ENCODE measurements around the gene TMOD1.

The TMOD1 gene

DNA sequence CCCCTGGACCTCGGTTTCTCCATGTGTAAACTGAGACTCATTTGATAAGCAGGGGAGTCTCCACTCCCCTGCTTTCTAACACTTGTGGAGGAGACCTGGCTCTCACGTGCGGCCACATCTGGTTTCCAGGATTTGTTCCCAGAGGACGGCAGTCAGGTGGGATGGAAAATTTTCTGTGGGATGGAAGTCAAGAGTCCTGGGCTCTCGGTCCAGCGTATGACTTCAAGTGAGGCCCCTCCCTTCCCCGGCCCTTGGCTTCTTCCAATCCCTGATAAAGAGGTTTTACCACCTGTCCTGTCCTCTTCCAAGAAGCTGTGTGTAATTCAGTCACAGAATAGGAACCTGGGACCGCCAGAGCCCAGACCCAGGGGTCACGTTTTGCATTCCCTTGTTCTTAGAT, 35.0 kb downstream of the TMOD1 start:
- Histone ChIP-seq H3K4me2 (ENCODE audit: low read length, poor library complexity, severe bottlenecking) (no peak overlapping the region), H2AK5ac (ENCODE audit: low read length, severe bottlenecking) (no peak overlapping the region), H3K36me3 (ENCODE audit: control insufficient read depth in 1 of 2, insufficient read depth in 2 of 2, low read depth in 1 of 2, low read length in 2 of 2) (no peaks in the 10 kb centered on the region), H2BK12ac (ENCODE audit: low read length in 2 of 2) (no peak overlapping the region), H3K18ac (ENCODE audit: low read depth in 1 of 2, low read length in 2 of 2) (no peak overlapping the region), H3K9ac (ENCODE audit: low read length) (no peak overlapping the region), H4K8ac (ENCODE audit: low read length) (no peak overlapping the region), H4K91ac (ENCODE audit: low read length) (no peak overlapping the region), H3K23ac (ENCODE audit: low read length in 2 of 2) (no peak overlapping the region), H3K4me1 (ENCODE audit: control insufficient read depth, insufficient read depth, low read depth, low read length) (no peaks in the 10 kb centered on the region), H2BK120ac (ENCODE audit: low read depth, low read length) (no peak overlapping the region), H3K79me1 (replicated peaks; ENCODE audit: low read length, poor library complexity, severe bottlenecking) (no peaks in the 10 kb centered on the region), H3K4ac (ENCODE audit: low read depth in 1 of 2, low read length in 2 of 2) (no peak overlapping the region), H3K9me3 (ENCODE audit: control insufficient read depth, low read length) (peaks cover 13% of the 10 kb centered on the region), H3K27ac (ENCODE audit: low read length, poor library complexity, severe bottlenecking) (no peak overlapping the region), H2BK15ac (ENCODE audit: low read depth, poor library complexity, severe bottlenecking) (no peak overlapping the region), H3K14ac (ENCODE audit: low read length in 2 of 2) (no peak overlapping the region), H3K4me3 (ENCODE audit: insufficient read depth in 1 of 2, low read depth in 1 of 2, low read length in 2 of 2) (no peak overlapping the region), H3K27me3 (ENCODE audit: control insufficient read depth in 1 of 2, insufficient read depth in 1 of 2, low read length in 2 of 2) (peaks cover 3 to 14% of the 10 kb centered on the region in 2 experiments), H2BK5ac (ENCODE audit: low read depth, low read length, poor library complexity, severe bottlenecking) (no peak overlapping the region), H2AFZ (ENCODE audit: low read depth, low read length) (no peak overlapping the region)
- DNase-seq, result no peak
- WGBS, result 94% methylated on average over 9 of the region's 9 CpGs

DNA sequence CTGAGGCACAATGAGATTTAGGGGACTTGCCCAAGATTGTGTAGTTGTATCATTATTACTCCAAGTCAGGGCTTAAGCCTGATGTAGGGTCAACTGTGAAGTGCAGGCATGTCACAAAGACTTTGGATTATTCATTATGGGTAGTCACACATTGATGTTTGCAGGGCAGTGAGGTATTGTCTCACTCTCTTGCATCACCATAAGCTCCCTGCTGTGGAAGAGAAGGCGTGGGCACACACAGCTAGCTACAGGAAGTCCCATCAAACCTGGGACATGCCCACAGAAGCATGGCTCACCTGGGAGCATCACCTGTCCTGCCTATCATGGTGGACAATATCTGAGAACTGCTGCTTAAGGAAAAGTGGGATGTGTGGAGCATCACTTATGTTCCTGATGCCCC, 42.1 kb downstream of the TMOD1 start:
- no peak overlapping the region for H3K4me2 ChIP-seq (ENCODE audit: low read length, poor library complexity, severe bottlenecking)
- WGBS, result 62% methylated on average over 1 of the region's 1 CpG
- H3K9ac ChIP-seq (ENCODE audit: low read length), result no peak overlapping the region
- no peak overlapping the region for H3K23ac ChIP-seq (ENCODE audit: low read length in 2 of 2)
- H3K36me3 ChIP-seq (ENCODE audit: control insufficient read depth in 1 of 2, insufficient read depth in 2 of 2, low read depth in 1 of 2, low read length in 2 of 2), result no peaks in the 10 kb centered on the region
- peaks cover 3 to 6% of the 10 kb centered on the region in 2 experiments for H3K27me3 ChIP-seq (ENCODE audit: control insufficient read depth in 1 of 2, insufficient read depth in 1 of 2, low read length in 2 of 2)
- H3K4ac ChIP-seq (ENCODE audit: low read depth in 1 of 2, low read length in 2 of 2), result no peak overlapping the region
- H4K91ac ChIP-seq (ENCODE audit: low read length), result no peak overlapping the region
- H3K4me1 ChIP-seq (ENCODE audit: control insufficient read depth, insufficient read depth, low read depth, low read length), result no peaks in the 10 kb centered on the region
- no peak overlapping the region for H2BK120ac ChIP-seq (ENCODE audit: low read depth, low read length)
- H3K79me1 ChIP-seq (replicated peaks; ENCODE audit: low read length, poor library complexity, severe bottlenecking), result no peaks in the 10 kb centered on the region
- H3K4me3 ChIP-seq (ENCODE audit: insufficient read depth in 1 of 2, low read depth in 1 of 2, low read length in 2 of 2), result no peak overlapping the region
- DNase-seq, result no peak
- no peak overlapping the region for H2AK5ac ChIP-seq (ENCODE audit: low read length, severe bottlenecking)
- no peak overlapping the region for H2BK5ac ChIP-seq (ENCODE audit: low read depth, low read length, poor library complexity, severe bottlenecking)
- no peak overlapping the region for H2AFZ ChIP-seq (ENCODE audit: low read depth, low read length)
- no peak overlapping the region for H2BK12ac ChIP-seq (ENCODE audit: low read length in 2 of 2)
- no peaks in the 10 kb centered on the region for H3K9me3 ChIP-seq (ENCODE audit: control insufficient read depth, low read length)
- no peak overlapping the region for H4K8ac ChIP-seq (ENCODE audit: low read length)
- H3K18ac ChIP-seq (ENCODE audit: low read depth in 1 of 2, low read length in 2 of 2), result no peak overlapping the region
- no peak overlapping the region for H3K27ac ChIP-seq (ENCODE audit: low read length, poor library complexity, severe bottlenecking)
- H2BK15ac ChIP-seq (ENCODE audit: low read depth, poor library complexity, severe bottlenecking), result no peak overlapping the region
- no peak overlapping the region for H3K14ac ChIP-seq (ENCODE audit: low read length in 2 of 2)

GRCh38 chr9:97545486-97545885, 44.0 kb downstream of the TMOD1 start:
- H3K4me2 ChIP-seq (ENCODE audit: low read length, poor library complexity, severe bottlenecking), result no peak overlapping the region
- no peaks in the 10 kb centered on the region for H3K79me1 ChIP-seq (replicated peaks; ENCODE audit: low read length, poor library complexity, severe bottlenecking)
- H3K27ac ChIP-seq (ENCODE audit: low read length, poor library complexity, severe bottlenecking), result no peak overlapping the region
- H2BK12ac ChIP-seq (ENCODE audit: low read length in 2 of 2), result no peak overlapping the region
- H3K36me3 ChIP-seq (ENCODE audit: control insufficient read depth in 1 of 2, insufficient read depth in 2 of 2, low read depth in 1 of 2, low read length in 2 of 2), result no peaks in the 10 kb centered on the region
- no peak overlapping the region for H3K9ac ChIP-seq (ENCODE audit: low read length)
- H2AFZ ChIP-seq (ENCODE audit: low read depth, low read length), result no peak overlapping the region
- H2BK120ac ChIP-seq (ENCODE audit: low read depth, low read length), result no peak overlapping the region
- H3K18ac ChIP-seq (ENCODE audit: low read depth in 1 of 2, low read length in 2 of 2), result no peak overlapping the region
- H3K23ac ChIP-seq (ENCODE audit: low read length in 2 of 2), result no peak overlapping the region
- no peak overlapping the region for H4K8ac ChIP-seq (ENCODE audit: low read length)
- no peak overlapping the region for H2BK5ac ChIP-seq (ENCODE audit: low read depth, low read length, poor library complexity, severe bottlenecking)
- no peak overlapping the region for H3K4ac ChIP-seq (ENCODE audit: low read depth in 1 of 2, low read length in 2 of 2)
- no peak overlapping the region for H3K4me3 ChIP-seq (ENCODE audit: insufficient read depth in 1 of 2, low read depth in 1 of 2, low read length in 2 of 2)
- H3K4me1 ChIP-seq (ENCODE audit: control insufficient read depth, insufficient read depth, low read depth, low read length), result no peaks in the 10 kb centered on the region
- no peak for DNase-seq
- no peak overlapping the region for H3K14ac ChIP-seq (ENCODE audit: low read length in 2 of 2)
- H2AK5ac ChIP-seq (ENCODE audit: low read length, severe bottlenecking), result no peak overlapping the region
- WGBS, result 77% methylated on average over 8 of the region's 8 CpGs
- H2BK15ac ChIP-seq (ENCODE audit: low read depth, poor library complexity, severe bottlenecking), result no peak overlapping the region
- H3K9me3 ChIP-seq (ENCODE audit: control insufficient read depth, low read length), result no peaks in the 10 kb centered on the region
- H4K91ac ChIP-seq (ENCODE audit: low read length), result no peak overlapping the region
- peaks cover 3 to 8% of the 10 kb centered on the region in 2 experiments for H3K27me3 ChIP-seq (ENCODE audit: control insufficient read depth in 1 of 2, insufficient read depth in 1 of 2, low read length in 2 of 2)

DNA sequence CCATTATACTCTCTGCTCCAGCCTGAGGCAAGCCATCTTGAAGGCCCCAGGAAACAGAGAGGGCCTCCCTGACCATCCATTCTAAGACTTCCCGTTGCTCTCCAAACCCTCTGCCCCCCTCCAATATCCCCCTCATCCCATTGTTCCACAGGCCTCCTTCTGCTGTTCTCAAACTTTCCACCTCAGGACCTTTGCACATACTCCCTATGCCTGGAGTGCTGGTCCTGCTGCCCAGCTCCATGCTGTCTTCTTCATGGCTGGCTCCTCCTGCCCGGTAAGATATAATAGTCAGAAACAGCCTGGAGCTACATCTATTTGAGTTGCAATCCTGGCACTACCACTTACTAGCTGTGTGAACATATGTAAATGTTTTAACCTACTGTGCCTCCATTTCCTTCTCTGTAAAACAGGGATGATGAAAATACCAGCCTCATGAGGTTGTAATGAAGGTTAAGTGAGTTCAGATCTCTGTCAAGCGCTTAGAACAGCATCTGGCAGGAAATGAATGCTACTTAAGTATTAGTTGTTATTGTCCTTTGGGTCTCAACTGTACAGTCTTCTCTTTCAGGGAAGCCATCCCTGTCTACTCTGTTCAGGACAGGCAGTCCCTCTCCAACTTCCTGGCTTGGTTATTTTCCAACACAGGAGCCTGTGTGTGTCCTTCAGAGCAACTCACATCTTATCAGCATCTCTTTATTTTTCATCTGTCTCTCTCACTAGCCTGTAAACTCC, 45.8 kb downstream of the TMOD1 start:
- Histone ChIP-seq H3K9me3 (ENCODE audit: control insufficient read depth, low read length) (no peaks in the 10 kb centered on the region), H3K36me3 (ENCODE audit: control insufficient read depth in 1 of 2, insufficient read depth in 2 of 2, low read depth in 1 of 2, low read length in 2 of 2) (no peaks in the 10 kb centered on the region), H4K91ac (ENCODE audit: low read length) (no peak overlapping the region)

More for the DNA sequence above, 45.8 kb downstream of the TMOD1 start:
- peaks cover 3 to 8% of the 10 kb centered on the region in 2 experiments for H3K27me3 ChIP-seq (ENCODE audit: control insufficient read depth in 1 of 2, insufficient read depth in 1 of 2, low read length in 2 of 2)
- H3K4ac ChIP-seq (ENCODE audit: low read depth in 1 of 2, low read length in 2 of 2), result no peak overlapping the region
- no peak overlapping the region for H2BK12ac ChIP-seq (ENCODE audit: low read length in 2 of 2)
- no peak overlapping the region for H3K27ac ChIP-seq (ENCODE audit: low read length, poor library complexity, severe bottlenecking)
- H2BK5ac ChIP-seq (ENCODE audit: low read depth, low read length, poor library complexity, severe bottlenecking), result no peak overlapping the region
- no peak for DNase-seq
- no peak overlapping the region for H2BK120ac ChIP-seq (ENCODE audit: low read depth, low read length)
- no peak overlapping the region for H3K18ac ChIP-seq (ENCODE audit: low read depth in 1 of 2, low read length in 2 of 2)
- H3K4me1 ChIP-seq (ENCODE audit: control insufficient read depth, insufficient read depth, low read depth, low read length), result no peaks in the 10 kb centered on the region
- no peak overlapping the region for H2BK15ac ChIP-seq (ENCODE audit: low read depth, poor library complexity, severe bottlenecking)
- H3K4me2 ChIP-seq (ENCODE audit: low read length, poor library complexity, severe bottlenecking), result no peak overlapping the region
- no peak overlapping the region for H3K9ac ChIP-seq (ENCODE audit: low read length)
- H2AFZ ChIP-seq (ENCODE audit: low read depth, low read length), result no peak overlapping the region
- no peak overlapping the region for H3K14ac ChIP-seq (ENCODE audit: low read length in 2 of 2)
- no peak overlapping the region for H2AK5ac ChIP-seq (ENCODE audit: low read length, severe bottlenecking)
- WGBS, result 81% methylated on average over 3 of the region's 3 CpGs
- H3K79me1 ChIP-seq (replicated peaks; ENCODE audit: low read length, poor library complexity, severe bottlenecking), result no peaks in the 10 kb centered on the region
- no peak overlapping the region for H3K23ac ChIP-seq (ENCODE audit: low read length in 2 of 2)
- H3K4me3 ChIP-seq (ENCODE audit: insufficient read depth in 1 of 2, low read depth in 1 of 2, low read length in 2 of 2), result no peak overlapping the region
- H4K8ac ChIP-seq (ENCODE audit: low read length), result peak overlapping the region; percentile 63

Measured in mesenchymal stem cell (in vitro differentiated cells and primary cell).